NCI-H1930 (cell line): Measurements from ENCODE around the gene PCOLCE2.

ENCODE experiments used
- DNase-seq, 2 experiments: peaks; one replicate each; lab custom pipeline; 2025; lab: John Stamatoyannopoulos, UW

Gene PCOLCE2, protein sequence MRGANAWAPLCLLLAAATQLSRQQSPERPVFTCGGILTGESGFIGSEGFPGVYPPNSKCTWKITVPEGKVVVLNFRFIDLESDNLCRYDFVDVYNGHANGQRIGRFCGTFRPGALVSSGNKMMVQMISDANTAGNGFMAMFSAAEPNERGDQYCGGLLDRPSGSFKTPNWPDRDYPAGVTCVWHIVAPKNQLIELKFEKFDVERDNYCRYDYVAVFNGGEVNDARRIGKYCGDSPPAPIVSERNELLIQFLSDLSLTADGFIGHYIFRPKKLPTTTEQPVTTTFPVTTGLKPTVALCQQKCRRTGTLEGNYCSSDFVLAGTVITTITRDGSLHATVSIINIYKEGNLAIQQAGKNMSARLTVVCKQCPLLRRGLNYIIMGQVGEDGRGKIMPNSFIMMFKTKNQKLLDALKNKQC

DNA sequence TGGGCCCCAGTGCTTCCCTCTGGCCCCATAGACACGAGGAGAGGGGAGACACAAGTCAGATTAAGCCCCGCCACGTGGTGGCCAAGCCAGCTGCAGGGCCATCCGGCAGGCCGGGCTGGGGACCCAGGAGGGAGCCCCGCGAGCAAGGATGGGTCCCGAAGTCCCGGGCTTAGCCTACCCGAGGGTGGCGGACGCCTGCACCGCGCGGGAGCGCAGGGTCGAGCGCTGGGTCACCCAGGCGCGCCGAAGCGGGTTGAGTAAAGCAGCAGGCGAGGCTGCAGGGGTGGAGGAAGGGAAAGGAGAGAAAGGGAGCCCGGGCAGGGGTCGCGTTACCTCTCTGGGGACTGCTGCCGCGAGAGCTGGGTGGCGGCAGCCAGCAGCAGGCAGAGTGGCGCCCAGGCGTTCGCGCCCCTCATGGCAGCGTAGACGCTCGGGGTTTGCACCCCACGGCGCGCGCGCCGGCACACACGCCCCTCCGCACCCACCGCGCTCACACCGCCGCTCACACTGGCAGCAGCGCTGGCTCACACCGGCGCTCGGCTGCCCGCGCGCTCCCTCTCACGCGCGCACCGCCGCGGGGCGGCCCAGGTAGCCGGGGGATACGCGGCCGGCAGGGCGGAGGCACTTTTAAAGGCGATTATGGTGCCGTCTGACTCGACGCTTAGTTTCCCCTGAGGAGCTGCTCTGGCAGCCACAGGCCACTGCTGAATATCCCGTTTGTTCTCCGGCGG is at the start of gene PCOLCE2:
Gene PCOLCE2 (minus strand): TSS at position 603 of the 731 bp plus-strand sequence. CDS start 187 bp downstream, at position 416.
- DNase-seq, result peak; percentile 45 to 48

DNA sequence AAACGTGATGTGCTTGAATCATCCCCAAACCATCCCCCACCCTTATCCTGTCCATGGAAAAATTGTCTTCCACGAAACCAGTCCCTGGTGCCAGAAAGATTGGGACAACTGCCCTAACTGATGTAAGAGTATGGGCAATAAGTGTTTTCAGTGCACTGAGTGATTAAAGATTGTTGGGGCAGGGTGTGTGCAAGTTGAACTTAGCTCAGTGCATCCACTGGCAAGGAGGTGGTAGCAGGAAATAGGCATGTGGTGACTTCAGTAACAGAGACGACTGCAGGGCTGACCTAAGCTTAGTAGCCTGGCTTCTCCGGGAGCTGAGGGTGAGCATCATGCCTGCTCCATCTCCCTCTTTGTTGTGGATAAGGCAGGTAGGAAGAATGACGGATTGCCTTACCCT is 47.1 kb upstream of the PCOLCE2 start:
- DNase-seq, result no peak

DNA sequence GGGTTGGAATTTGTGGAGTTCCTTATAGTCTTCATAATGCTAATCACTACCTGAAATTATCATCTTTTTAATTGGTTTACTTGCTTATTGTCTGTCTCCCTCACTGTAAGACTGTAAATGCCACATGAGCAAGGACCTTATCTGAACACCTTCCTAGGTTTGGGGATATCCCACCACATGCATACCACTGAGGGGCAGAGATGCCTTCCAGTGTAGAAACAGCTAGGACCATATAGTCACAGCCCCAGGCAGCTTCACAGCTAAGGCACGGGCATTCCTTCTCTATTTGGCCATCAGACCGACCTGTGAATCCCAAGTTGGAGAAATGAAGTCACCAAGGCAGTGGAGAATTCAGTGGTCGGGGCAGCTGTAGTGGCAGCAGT is 46.0 kb upstream of the PCOLCE2 start:
- DNase-seq, result no peak

DNA sequence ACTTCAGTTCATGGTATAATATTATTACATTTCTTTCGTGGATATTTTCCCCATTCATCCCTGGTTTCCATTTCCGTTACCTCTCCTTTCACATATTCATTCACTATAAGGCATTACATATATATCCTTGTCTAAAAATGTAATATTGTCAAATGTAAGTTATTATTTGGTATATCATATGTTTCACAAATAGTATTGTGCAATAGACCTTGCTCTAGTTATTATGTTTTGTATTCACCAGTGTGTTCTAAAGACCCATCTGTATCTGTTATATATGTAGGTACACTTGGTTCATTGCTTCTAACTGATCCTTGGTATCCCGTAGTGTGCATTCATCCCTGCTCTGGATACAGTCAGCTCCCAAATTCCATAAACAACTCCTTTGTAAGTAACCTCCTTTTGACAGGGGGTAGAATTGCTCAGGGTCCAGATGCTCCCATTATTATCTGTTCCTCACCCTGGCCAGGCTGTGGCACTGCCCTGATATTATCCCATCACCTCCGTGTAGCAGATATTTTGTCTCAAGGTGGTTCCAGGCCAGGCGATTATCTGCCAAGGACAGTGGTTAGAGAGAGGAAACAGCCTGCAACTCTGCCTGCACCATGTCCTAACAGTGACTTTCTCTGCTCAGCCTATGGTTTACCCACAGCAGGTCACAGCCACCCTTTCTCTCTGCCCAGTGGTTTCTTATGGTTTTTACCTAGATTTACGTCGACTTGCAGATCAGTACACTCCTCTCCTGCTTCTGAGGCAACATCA is 45.4 kb upstream of the PCOLCE2 start:
- no peak for DNase-seq

DNA sequence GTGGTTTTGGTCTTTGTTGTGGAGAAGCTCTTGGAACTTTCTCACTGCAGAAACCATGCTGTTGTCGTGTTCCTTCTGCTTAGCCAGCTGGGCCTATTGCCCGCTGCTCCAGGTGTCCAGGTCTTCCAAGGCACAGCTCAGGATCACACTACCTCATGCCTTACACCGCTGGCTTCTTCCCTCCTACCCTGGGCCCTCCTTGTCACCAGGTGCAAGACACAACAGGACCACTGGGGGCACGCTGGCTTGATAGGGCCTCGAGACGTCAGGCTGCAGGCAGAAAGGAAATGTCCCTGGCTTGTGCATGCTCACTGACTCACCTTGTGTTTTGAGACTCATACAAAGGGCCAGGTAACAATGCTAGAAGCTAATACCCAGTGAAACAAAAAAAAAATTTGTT is 42.3 kb upstream of the PCOLCE2 start:
- DNase-seq, result no peak

DNA sequence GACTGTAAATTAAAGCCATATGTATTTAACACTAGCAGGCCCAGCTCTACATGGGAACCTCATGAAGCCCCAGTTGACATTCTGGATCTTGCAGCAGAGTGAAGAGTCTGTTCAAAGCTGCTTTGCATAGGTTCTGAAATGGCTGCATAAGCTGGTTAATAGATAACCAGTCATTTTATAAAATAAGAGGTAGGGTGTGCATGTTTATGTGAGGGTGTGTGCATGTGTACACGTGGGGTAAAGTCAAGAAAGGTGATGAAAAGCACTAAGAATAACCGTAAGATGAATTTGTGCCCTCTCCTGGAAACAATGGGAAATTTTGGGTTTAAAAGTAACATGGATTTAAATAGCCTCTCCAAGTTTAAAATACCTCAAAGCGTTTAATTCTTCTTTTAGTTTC is 41.6 kb upstream of the PCOLCE2 start:
- DNase-seq, result no peak

DNA sequence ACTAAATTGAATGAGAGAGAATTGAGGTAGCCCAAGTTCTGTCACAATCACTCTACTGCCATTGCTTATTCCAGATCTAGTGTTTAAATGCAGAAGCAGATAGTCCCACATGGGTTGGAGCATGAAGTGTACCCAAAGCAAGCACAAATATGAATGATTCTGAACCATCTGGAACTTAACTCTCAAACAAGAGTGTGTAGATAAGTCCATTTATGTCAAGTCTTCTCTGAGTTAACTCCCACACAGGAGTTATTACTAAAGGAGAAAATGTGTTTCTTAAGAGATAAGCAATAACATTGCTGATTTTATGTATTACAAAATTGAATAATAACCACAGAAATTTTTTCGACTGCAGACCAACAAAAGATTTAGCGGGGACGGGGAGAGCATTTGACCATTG is 41.0 kb upstream of the PCOLCE2 start:
- no peak for DNase-seq

DNA sequence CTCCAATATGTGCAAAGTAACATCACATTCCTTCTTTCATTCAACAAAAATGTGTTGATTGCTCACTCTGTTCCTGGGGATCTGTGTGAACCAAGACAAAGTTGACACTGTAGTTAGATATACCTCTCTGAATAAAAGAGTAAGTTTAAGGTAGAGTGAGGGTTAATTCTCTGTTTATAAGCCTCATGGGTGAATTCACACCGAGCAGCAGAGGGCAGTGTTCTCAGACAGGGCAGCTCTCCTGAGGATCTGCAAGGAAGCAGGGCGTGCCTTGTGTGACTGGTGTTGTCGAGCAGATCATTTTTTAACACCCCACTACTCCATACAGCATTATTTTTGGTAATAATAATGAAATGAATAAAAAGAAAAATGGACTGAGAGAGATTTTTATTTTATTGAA is 40.2 kb upstream of the PCOLCE2 start:
- DNase-seq, result no peak

DNA sequence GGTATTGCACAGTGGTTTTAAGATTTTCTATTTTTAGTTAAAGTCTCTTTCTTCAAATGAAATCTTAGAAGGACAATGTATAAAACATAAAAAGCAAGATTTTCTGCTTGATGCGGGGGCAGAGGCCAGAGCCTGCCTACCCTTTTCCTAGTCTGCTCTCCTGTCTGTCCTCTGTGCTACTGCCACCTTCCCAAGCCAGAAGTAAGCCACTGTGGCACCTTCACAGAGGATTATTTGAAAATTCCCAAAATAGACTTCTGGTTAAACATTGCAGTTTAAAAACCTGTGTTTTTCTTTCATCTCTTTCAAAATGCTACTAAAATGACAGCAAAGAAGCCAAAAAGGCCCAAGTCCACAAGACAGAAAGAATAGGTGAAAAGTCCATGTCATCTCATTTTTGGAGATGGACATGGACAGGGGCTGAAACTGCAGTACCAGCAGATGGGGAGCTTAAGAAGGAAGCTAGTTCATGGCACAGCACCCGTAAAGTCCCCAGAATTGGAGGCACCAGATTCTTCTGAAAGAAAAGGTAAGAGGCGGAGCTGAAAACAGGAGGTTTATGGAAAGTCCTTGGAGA is 37.6 kb upstream of the PCOLCE2 start:
- no peak for DNase-seq

DNA sequence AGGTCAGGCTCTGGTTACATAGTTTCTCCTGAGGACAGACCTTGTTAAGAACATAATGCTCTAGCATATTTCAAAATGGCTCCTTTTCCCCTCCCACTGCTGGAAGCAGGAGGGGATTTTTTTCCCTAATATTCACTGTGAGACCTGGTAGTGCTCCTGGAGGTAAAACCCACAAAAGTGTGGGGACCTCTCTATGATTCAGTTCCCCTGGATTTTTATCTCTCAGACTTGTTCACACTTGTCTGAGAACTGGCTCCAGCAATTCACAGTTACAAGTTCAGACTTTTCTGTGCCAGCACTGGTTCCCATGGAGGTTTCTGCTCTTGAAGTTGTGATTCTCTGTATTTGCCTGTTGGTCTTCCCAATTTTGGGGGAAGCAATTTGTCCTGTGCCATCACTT is 36.3 kb upstream of the PCOLCE2 start:
- no peak for DNase-seq

DNA sequence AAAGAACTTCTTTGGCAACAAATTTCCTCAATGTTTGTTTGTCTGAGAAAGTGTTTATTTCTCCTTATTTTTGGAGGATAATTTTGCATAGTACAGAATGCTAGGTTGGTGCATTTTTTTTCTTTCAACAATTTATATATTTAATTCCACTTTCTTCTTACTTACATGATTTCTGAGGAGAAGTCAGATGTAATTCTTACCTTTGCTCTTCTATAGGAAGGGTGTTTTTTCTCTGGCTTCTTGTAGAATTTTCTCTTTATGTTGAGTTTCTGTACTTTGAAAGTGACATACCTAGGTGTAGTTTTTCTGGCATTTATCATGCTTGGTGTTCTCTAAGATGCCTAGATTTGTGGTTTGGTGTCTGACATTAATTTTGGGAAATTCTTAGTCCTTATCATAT is 34.8 kb upstream of the PCOLCE2 start:
- DNase-seq, result no peak

DNA sequence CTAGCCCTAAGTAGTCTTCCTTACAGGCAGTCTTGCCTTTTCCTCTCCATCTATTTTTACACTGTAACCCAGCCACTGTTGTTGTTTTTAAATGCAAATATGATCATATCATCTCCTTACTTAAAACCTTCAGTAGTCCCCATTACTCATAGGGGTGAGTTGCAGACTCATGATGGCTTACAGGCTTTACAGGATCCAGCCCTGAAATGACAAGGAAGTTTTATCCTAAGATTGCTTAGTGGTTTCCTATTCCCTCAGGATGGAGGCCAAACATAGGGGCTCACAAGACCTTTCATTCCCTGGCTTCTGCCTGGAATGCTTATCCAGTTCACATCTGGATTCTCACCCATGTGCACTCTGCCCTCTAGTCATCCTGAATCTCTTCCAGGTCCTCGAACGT is 27.7 kb upstream of the PCOLCE2 start:
- no peak for DNase-seq

DNA sequence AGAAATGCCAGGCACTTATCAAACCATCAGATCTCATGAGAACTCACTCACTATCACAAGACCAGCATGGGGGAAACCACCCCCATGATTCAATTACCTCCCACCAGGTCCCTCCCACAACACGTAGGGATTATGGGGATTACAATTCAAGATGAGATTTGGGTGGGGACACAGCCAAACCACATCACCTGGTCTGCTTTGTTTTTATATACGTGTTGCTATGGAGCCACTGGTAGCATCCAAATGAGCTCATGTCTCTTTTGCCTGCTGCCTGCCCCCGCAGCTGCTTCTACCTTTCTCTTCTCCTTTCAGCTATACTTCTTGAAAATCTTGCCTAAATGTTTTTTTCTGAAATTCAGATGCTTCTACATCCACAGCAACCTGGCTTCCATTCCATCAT is 26.8 kb upstream of the PCOLCE2 start:
- no peak for DNase-seq

DNA sequence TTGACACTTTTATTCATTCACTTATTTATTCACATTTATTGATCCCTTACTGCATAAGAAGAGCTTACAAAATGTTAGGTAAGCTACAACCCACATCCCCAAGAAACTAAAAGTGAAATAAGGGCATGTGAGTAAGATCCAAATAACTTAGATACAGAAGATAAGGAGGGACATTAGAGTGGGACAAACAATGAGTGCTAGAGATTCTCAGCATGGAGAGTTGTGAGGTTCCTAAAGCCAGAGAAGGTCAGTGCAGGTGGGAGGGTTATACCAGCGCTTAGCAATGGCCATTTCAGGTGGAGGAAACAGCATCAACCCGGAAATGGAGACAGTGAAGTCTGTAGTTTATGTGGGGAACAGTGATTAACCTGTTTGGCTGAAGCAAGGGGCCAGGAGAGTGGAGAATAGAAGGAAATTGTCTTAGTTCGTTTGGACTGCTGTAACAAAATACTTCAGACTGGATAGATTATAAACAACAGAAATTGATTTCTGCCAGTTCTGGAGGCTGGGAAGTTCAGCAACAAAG is 25.5 kb upstream of the PCOLCE2 start:
- no peak for DNase-seq

DNA sequence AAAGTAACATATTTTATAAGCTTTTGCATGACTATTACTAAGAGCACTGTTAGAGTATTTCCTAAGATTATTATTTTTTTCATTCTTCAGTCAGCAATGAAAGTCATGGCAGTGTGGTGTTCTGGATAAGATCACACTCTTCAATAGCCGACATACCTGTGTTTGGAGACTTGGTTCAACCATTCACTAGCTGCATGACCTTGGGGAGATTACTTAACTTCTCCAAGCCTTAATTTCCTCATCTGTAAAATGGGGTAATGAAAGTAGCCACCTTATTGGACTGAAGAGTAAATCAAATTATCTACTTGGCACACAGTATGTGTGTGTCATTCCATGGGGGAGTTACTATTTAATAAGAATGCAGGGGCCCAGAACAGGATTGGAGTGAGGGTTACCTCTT is 24.5 kb upstream of the PCOLCE2 start:
- DNase-seq, result no peak

DNA sequence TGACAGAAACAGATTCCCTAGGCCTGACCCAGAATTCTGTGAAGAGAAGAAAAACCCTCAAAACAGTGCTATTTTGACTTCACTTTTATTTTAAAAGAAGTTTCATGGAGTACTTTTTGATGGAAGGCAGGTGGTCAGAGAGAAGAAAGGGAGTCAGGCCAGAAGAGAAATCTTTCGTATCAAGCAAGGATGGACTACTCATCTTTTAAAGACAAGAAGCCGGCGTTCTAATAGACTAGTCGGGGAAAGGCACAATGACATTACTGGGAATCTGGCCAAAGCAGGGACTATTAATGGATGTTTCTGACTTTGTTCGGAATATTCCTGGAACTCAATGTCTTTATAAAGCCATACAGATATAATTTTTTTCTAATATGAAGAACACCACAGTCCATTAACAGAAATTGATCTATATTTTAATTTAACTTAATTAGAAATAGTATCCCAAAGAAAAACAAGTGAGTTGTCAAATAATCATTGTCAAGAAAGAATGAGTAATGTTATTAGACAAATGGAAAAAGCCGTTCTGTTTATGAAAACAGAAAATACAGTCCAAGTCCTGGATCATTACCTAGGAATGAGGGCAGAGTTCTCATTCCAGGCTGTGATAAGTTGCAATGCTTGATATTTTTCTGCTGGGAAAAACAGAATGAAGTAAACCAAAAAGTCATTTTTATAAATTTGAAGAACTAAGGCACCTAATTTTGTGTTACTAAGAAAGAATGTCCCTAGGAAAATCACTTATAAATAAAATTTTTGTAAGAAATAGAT is 23.7 kb upstream of the PCOLCE2 start:
- no peak for DNase-seq

DNA sequence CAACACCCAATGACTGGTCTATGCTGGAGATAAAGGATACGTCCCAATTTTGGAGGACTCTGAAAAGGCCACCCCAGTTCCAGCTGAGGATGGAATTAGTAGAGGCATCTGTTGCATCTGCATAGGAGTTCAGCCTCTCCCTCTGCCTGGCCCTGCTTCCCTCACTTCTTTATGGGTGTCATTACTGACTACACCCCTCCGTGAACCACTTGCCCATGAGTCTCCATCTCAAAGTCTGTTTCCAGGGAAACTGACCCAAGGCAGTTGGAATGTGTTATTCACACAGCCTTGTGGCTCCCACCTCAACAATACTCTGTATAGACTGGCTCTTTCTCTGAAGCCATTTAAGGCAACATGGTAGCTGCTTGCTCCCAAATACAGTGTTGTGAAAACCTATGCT is 21.4 kb upstream of the PCOLCE2 start:
- no peak for DNase-seq

DNA sequence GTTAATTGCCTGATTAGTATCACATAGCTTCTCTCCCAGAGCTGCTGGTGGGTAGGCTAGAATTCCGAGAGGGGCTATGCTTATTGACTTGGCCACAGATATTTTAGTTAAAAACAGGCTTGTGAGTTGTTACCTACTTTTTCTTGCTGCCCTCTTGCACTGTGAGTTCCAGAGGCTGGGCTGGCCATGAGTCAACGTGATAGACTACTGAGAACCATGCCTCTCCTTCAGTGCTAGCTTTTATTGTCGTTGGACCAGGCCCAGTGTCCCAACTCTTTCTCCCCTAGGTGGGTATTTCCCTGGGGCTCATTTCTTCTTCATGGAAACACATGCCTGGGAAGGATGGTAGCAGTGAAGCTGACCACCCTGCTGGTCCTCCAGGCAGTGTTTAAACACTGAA is 20.4 kb upstream of the PCOLCE2 start:
- DNase-seq, result no peak

DNA sequence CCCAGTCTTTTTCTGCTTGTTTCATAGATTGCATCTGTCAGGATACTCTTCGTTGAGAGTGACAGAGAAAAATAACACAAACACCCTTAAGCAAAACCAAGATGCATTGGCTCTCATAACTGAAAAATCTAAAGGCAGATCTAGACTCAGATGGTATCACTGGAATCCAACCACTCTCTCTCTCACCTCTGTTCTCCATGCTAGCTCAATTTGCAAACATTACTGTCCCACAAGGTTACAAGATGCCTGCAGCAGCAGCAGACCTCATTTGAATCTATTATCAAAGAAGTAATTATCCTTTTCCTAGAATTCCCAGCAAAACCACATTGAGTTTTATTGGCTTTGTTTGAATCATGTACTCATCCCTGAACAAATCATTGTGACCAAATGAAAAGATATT is 19.1 kb upstream of the PCOLCE2 start:
- DNase-seq, result no peak

DNA sequence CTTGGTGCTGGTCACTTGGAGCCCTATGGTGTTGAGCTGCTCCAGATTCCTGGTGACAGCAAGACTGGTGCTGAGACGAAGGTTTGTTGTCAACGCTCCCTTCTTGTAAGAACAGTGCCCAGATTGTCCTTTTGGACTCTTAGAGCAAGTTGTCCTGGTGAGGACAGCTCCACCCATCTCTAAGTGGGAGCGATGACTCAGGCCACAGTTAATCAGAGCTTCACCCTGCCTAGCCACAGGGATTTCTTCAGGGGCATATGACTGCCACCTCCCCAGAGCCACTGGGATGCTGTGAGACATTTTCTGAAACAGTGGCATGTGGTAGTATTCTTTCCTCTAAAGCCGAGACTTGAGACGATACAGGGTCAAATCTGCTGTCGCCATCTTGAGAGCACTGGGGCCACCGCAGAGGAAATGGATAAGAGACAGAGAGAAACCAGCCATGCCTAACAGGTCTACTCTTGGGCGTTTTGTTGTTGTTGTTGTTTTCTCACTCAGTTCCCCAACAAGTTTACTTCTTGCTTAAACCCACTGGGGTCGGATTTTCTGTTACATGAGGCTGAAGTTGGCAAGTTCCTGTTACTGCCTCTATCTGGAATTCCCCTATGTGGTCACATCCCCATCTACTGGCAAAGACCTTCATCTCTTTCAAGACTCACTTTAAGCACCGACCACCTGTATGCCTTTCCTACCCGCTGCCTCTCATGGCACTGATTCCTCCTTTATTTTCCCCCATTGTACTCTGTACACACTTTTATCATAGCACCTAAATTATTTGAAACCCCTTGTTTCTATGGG is 16.0 kb upstream of the PCOLCE2 start:
- no peak for DNase-seq

DNA sequence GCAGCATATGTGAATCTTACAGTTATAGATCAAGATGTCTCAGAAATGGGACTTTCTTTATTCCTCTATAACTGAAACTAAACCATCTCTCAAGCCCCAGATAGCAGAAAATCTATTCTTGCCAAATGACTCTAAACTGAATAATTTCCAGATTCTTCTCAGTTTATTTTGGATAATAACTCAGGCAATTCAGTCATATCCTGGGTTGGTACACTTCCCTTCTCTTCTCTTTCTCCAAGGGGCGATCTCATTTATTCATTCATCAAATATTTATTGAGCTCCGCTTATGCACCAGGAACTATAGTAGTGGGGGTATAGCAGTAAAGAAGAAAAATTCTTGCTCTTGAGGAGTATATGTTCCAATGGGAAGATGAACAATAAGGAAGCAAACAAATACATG is 13.5 kb upstream of the PCOLCE2 start:
- DNase-seq, result no peak
